DOHH2 (cell line): ENCODE results near the gene CNOT6.

ENCODE experiments used
- H3F3A ChIP-seq: fragments of 200-600 bp; sonication (generic), shearing (Covaris generic); 2 replicates; pipeline ENCODE4 v1.6.0; 2016; ENCODE audit warnings: antibody characterized with exemption, mild to moderate bottlenecking; ENCODE audit not compliant: control insufficient read depth, insufficient read depth
- H3K27ac ChIP-seq: fragments of 200-600 bp; sonication (generic); 2 replicates; pipeline ENCODE4 v1.5.1; 2014; ENCODE audit warnings: low read depth, mild to moderate bottlenecking, low read length, moderate library complexity
- H3K27me3 ChIP-seq: fragments of 200-600 bp; sonication (generic); 2 replicates; pipeline ENCODE4 v1.6.1; 2014; ENCODE audit warnings: mild to moderate bottlenecking, low read length, mixed read lengths; ENCODE audit not compliant: control insufficient read depth
- H3K36me3 ChIP-seq: fragments of 200-600 bp; sonication (generic); 2 replicates; pipeline ENCODE4 v1.6.1; 2014; ENCODE audit warnings: mild to moderate bottlenecking, low read length, moderate library complexity, mixed read lengths; ENCODE audit not compliant: control insufficient read depth
- H3K4me1 ChIP-seq: fragments of 200-600 bp; sonication (generic); 2 replicates; pipeline ENCODE4 v1.6.1; 2014; ENCODE audit warnings: mild to moderate bottlenecking, low read length, mixed read lengths; ENCODE audit not compliant: control insufficient read depth
- H3K4me2 ChIP-seq: fragments of 200-600 bp; sonication (generic); 2 replicates; pipeline ENCODE4 v1.6.0; 2014; ENCODE audit warnings: mild to moderate bottlenecking, low read length, moderate library complexity
- H3K4me3 ChIP-seq: fragments of 200-600 bp; sonication (generic); 2 replicates; pipeline ENCODE4 v1.5.1; 2014; ENCODE audit warnings: mild to moderate bottlenecking, low read length, mixed read lengths
- H3K79me2 ChIP-seq: fragments of 200-600 bp; sonication (generic); 2 replicates; pipeline ENCODE4 v1.6.1; 2014; ENCODE audit warnings: mild to moderate bottlenecking, low read length, mixed read lengths; ENCODE audit not compliant: control insufficient read depth
- H3K9me2 ChIP-seq: fragments of 200-600 bp; sonication (generic); replicated peaks from 2 replicates; pipeline ENCODE4 v1.6.1; 2014; ENCODE audit warnings: mild to moderate bottlenecking, low read length, mixed read lengths; ENCODE audit not compliant: control insufficient read depth
- H3K9me3 ChIP-seq: fragments of 200-600 bp; sonication (generic); 2 replicates; pipeline ENCODE4 v1.6.1; 2014; ENCODE audit warnings: antibody characterized with exemption, low read length, mixed read lengths; ENCODE audit not compliant: control insufficient read depth, insufficient read depth
- H4K20me1 ChIP-seq: fragments of 200-600 bp; sonication (generic); 2 replicates; pipeline ENCODE4 v1.6.0; 2014; ENCODE audit warnings: low read depth, mild to moderate bottlenecking, antibody characterized with exemption, low read length, moderate library complexity; ENCODE audit not compliant: control insufficient read depth, insufficient read depth
- EZH2phosphoT487 ChIP-seq: fragments of 200-600 bp; sonication (generic); IDR thresholded peaks from 2 replicates; pipeline ENCODE4 v1.6.1; 2017; ENCODE audit warnings: borderline replicate concordance, mild to moderate bottlenecking, antibody characterized with exemption, low read length, moderate library complexity, mixed read lengths
- TF ChIP-seq, protein P1 (sequence below): fragments of 200-600 bp; sonication (generic); IDR thresholded peaks from one replicate; pipeline ENCODE4 v1.5.1; 2014; ENCODE audit warnings: antibody characterized with exemption, mild to moderate bottlenecking, low read depth, low read length; ENCODE audit not compliant: poor library complexity, severe bottlenecking

The CNOT6 gene

DNA sequence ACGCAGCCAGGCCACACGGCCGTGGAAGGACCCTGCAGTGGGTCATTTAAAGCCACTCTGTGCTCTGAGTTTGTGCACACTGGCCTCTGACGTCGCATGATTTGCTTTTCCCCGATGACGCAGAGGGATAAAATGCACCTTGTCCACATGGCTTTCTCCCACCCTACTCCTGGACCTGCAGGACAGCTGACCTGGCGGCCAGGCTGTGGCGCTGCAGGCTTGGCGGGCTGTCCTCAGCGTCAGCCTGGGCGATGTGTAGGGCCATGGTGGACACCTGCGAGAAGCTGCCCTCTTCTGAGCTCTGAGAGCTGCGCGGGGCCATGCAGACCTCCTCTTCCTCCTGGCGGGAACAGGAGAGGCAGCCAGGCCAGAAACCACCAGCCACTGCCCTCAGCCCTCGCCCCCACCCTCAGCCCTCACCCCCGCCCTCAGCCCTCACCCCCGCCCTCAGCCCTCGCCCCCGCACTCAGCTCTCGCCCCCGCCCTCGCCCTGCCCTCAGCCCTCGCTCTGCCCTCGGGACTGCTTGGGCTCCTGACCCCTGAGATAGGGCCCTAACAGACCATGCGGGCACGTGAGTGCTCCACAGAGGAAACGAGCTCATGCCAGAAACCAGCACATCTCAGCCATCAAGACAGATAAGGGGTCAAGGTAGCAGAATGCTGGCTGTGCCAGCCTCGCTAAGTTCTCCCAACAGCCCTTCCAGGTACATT lies 117.1 kb downstream of the CNOT6 start:
- Histone ChIP-seq H3K27ac (no peak overlapping the region), H3K4me2 (no peak overlapping the region), H4K20me1 (no peaks in the 10 kb centered on the region), H3K4me3 (no peak overlapping the region), H3K27me3 (no peaks in the 10 kb centered on the region), H3K4me1 (no peaks in the 10 kb centered on the region), H3K79me2 (no peaks in the 10 kb centered on the region), H3K9me3 (no peaks in the 10 kb centered on the region), H3K36me3 (no peaks in the 10 kb centered on the region), H3F3A (no peaks in the 10 kb centered on the region), H3K9me2 (no peaks in the 10 kb centered on the region)
- TF ChIP-seq EZH2phosphoT487: no peak
- TF ChIP-seq, protein P1, sequence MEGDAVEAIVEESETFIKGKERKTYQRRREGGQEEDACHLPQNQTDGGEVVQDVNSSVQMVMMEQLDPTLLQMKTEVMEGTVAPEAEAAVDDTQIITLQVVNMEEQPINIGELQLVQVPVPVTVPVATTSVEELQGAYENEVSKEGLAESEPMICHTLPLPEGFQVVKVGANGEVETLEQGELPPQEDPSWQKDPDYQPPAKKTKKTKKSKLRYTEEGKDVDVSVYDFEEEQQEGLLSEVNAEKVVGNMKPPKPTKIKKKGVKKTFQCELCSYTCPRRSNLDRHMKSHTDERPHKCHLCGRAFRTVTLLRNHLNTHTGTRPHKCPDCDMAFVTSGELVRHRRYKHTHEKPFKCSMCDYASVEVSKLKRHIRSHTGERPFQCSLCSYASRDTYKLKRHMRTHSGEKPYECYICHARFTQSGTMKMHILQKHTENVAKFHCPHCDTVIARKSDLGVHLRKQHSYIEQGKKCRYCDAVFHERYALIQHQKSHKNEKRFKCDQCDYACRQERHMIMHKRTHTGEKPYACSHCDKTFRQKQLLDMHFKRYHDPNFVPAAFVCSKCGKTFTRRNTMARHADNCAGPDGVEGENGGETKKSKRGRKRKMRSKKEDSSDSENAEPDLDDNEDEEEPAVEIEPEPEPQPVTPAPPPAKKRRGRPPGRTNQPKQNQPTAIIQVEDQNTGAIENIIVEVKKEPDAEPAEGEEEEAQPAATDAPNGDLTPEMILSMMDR: no peak

DNA sequence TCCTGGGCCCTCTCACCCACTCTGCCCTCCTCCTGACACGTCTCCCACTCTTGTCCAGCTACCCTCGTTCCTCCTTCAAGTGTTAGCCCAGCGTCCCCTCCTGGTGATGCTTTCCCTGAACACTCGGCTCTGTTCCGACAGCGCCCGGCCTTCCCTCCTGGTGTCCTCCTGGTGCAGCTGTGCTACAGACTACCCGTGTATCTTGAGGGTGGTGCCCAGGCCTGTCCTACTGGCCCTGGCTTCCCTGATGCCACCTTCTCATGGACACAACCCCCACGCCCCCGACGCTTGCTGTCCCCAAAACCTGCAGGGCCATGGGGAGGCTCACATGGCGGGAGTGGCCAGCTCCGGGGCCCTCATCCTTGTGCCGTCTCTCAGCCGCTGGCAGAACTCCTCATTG lies 118.5 kb downstream of the CNOT6 start:
- Histone ChIP-seq H3K4me3 (no peak overlapping the region), H3F3A (no peaks in the 10 kb centered on the region), H3K4me1 (no peaks in the 10 kb centered on the region), H3K9me2 (no peaks in the 10 kb centered on the region), H3K9me3 (no peaks in the 10 kb centered on the region), H3K4me2 (no peak overlapping the region), H3K27me3 (no peaks in the 10 kb centered on the region), H3K79me2 (no peaks in the 10 kb centered on the region), H4K20me1 (no peaks in the 10 kb centered on the region), H3K36me3 (no peaks in the 10 kb centered on the region), H3K27ac (no peak overlapping the region)
- TF ChIP-seq, protein P1: no peak
- no peak for TF ChIP-seq EZH2phosphoT487

DNA sequence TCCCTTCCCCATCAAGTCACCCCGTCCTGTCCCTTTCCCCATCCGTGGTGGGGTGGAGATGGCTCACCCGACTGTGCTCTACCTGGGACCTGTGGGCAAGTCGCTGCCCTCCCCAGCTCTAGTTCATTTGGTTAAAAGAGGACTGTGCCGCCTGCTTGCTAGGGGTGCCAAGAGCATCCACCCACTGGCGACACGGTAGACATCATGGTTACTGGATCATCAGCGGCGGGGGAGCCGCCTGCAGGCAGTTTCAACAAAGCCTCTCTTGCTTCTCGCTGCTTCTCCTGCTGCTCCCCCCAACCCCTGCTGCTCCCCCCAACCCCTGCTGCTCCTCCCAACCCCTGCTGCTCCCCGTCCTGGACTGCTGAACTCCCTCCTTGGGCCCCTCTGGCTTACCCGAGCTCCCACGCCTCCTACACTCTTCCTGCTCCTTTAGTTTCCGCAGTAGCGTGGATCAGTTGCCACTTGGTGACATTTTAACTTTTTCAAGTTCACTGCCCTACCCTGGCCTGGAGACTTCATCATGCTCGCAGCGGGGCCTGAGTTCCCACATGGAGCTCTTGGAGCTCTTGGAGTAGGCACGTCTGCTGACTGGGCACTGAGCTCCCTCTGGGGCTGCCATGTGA lies 119.1 kb downstream of the CNOT6 start:
- Histone ChIP-seq H3K9me2 (no peaks in the 10 kb centered on the region), H3K4me2 (no peak overlapping the region), H3K27ac (no peak overlapping the region), H3K4me1 (no peaks in the 10 kb centered on the region), H3K79me2 (no peaks in the 10 kb centered on the region), H4K20me1 (no peaks in the 10 kb centered on the region), H3K9me3 (no peaks in the 10 kb centered on the region), H3K27me3 (no peaks in the 10 kb centered on the region), H3K36me3 (no peaks in the 10 kb centered on the region), H3K4me3 (no peak overlapping the region), H3F3A (no peaks in the 10 kb centered on the region)
- TF ChIP-seq, protein P1: no peak
- no peak for TF ChIP-seq EZH2phosphoT487
